ENCODE data around the gene IGFALS.

IGFALS gene

GRCh38 chr16:1776672-1776955, 16.9 kb downstream of the IGFALS start:
- DNase-seq (ENCODE audit: low spot score) = no peak

- no peak for DNase-seq (ENCODE audit: low spot score)
Measured at GRCh38 chr16:1775846-1776671, 17.4 kb downstream of the IGFALS start.

GRCh38 chr16:1775006-1775845, 18.3 kb downstream of the IGFALS start:
- DNase-seq (ENCODE audit: low spot score) = no peak

GRCh38 chr16:1774448-1774780, 19.1 kb downstream of the IGFALS start:
- DNase-seq (ENCODE audit: low spot score) = no peak

- DNase-seq (ENCODE audit: low spot score) = peak; percentile 59
Measured at GRCh38 chr16:1773703-1774447, 19.6 kb downstream of the IGFALS start.

- DNase-seq (ENCODE audit: low spot score) = peak; percentile 80
Measured at GRCh38 chr16:1772908-1773702, 20.4 kb downstream of the IGFALS start, which contains the start of gene MRPS34. Gene MRPS34 (minus strand): TSS chr16:1773134. CDS start chr16:1773119, 15 bp downstream.

- DNase-seq (ENCODE audit: low spot score) = peak; percentile 35
Measured at GRCh38 chr16:1772362-1772907, 21.1 kb downstream of the IGFALS start, which contains the start of gene EME2. Gene EME2 (plus strand): TSS chr16:1772810. CDS start chr16:1773228, 418 bp downstream.

GRCh38 chr16:1771864-1772361, 21.6 kb downstream of the IGFALS start:
- DNase-seq (ENCODE audit: low spot score) = no peak

GRCh38 chr16:1771188-1771863, 22.2 kb downstream of the IGFALS start, which contains the start of gene NME3:
Gene NME3 (minus strand): TSS chr16:1771543. CDS start chr16:1771534, 9 bp downstream.
- peak; percentile 75 for DNase-seq (ENCODE audit: low spot score)

GRCh38 chr16:1770328-1771187, 22.9 kb downstream of the IGFALS start:
- peak; percentile 43 for DNase-seq (ENCODE audit: low spot score)

GRCh38 chr16:1769402-1770300, 23.9 kb downstream of the IGFALS start:
- DNase-seq (ENCODE audit: low spot score) = no peak

- no peak for DNase-seq (ENCODE audit: low spot score)
Measured at GRCh38 chr16:1768767-1769401, 24.6 kb downstream of the IGFALS start.

GRCh38 chr16:1768061-1768766, 25.3 kb downstream of the IGFALS start:
- DNase-seq (ENCODE audit: low spot score) = no peak

GRCh38 chr16:1767116-1767994, 26.1 kb downstream of the IGFALS start:
- DNase-seq (ENCODE audit: low spot score) = no peak

GRCh38 chr16:1766701-1767100, 26.8 kb downstream of the IGFALS start:
- DNase-seq (ENCODE audit: low spot score) = no peak

- DNase-seq (ENCODE audit: low spot score) = no peak
Measured at GRCh38 chr16:1766231-1766630, 27.3 kb downstream of the IGFALS start.

Data from germinal center (tissue), 1 donor.